HG03342 (cell line): ENCODE results near the gene CHEK1.

ENCODE experiments used
- ATAC-seq: cut with Tn5 transposase; IDR thresholded peaks from one replicate; pipeline ENCODE4 v1.9.1; 2021; ENCODE audit warnings: mild to moderate bottlenecking, moderate library complexity; ENCODE audit not compliant: unreplicated experiment

The CHEK1 gene

GRCh38 chr11:125625630-125626287 is 796 bp downstream of the CHEK1 start:
- ATAC-seq = peak; percentile 86

GRCh38 chr11:125626288-125626950 is 1.5 kb downstream of the CHEK1 start:
- peak; percentile 40 for ATAC-seq

- ATAC-seq = no peak
Measured at GRCh38 chr11:125627236-125627910, 2.4 kb downstream of the CHEK1 start.

- ATAC-seq = no peak
Measured at GRCh38 chr11:125637840-125638239, 12.9 kb downstream of the CHEK1 start.

- ATAC-seq = no peak
Measured at GRCh38 chr11:125638315-125638714, 13.4 kb downstream of the CHEK1 start.

GRCh38 chr11:125645871-125646270 is 20.9 kb downstream of the CHEK1 start:
- ATAC-seq = no peak

- no peak for ATAC-seq
Measured at GRCh38 chr11:125649465-125650166, 24.7 kb downstream of the CHEK1 start.

GRCh38 chr11:125662689-125663088 is 37.7 kb downstream of the CHEK1 start:
- no peak for ATAC-seq

- ATAC-seq = no peak
Measured at GRCh38 chr11:125663910-125664309, 38.9 kb downstream of the CHEK1 start.

- no peak for ATAC-seq
Measured at GRCh38 chr11:125667151-125667550, 42.2 kb downstream of the CHEK1 start.

GRCh38 chr11:125670172-125670571 is 45.2 kb downstream of the CHEK1 start:
- no peak for ATAC-seq

GRCh38 chr11:125671561-125671960 is 46.6 kb downstream of the CHEK1 start:
- ATAC-seq = no peak

GRCh38 chr11:125674210-125674609 is 49.2 kb downstream of the CHEK1 start:
- no peak for ATAC-seq

GRCh38 chr11:125675196-125675595 is 50.2 kb downstream of the CHEK1 start:
- ATAC-seq = no peak

GRCh38 chr11:125679397-125679796 is 54.4 kb downstream of the CHEK1 start:
- ATAC-seq = no peak

- no peak for ATAC-seq
Measured at GRCh38 chr11:125679837-125680236, 54.9 kb downstream of the CHEK1 start.

- no peak for ATAC-seq
Measured at GRCh38 chr11:125680747-125681146, 55.8 kb downstream of the CHEK1 start, which contains the start of gene ACRV1. Gene ACRV1, minus strand, starts transcription at chr11:125680847. Its CDS starts 67 bp downstream, at chr11:125680780.

- no peak for ATAC-seq
Measured at GRCh38 chr11:125685228-125685627, 60.3 kb downstream of the CHEK1 start.

- no peak for ATAC-seq
Measured at GRCh38 chr11:125688066-125688465, 63.1 kb downstream of the CHEK1 start.

- no peak for ATAC-seq
Measured at GRCh38 chr11:125688632-125689031, 63.7 kb downstream of the CHEK1 start.

- ATAC-seq = no peak
Measured at GRCh38 chr11:125689274-125689859, 64.4 kb downstream of the CHEK1 start.
